Ovary (tissue), 9 donors: ENCODE data around the gene SNAI3. TPM values are rescaled to one million over a fixed set of nuclear protein-coding genes. Genes with fewer than 3 reads are reported as not detected.

ENCODE experiments used
- DNase-seq, 5 donors: peaks; one replicate each; pipeline ENCODE4 v3.0.0-alpha.2; 2019 to 2020
- H3K27ac ChIP-seq, 2 donors: fragments of 200-600 bp; one replicate each; pipeline versions ENCODE4 v1.5.1 to v1.8.0; 2019 to 2022
- H3K27me3 ChIP-seq: fragments of 200-600 bp; one replicate; pipeline ENCODE4 v1.8.0; 2022
- H3K36me3 ChIP-seq: fragments of 200-600 bp; sonication (generic); one replicate; pipeline ENCODE4 v1.5.1; 2019
- H3K4me1 ChIP-seq: one replicate; pipeline ENCODE4 v1.8.1; 2013; ENCODE audit warnings: mild to moderate bottlenecking, moderate library complexity; ENCODE audit not compliant: insufficient read depth
- H3K4me3 ChIP-seq: fragments of 200-600 bp; sonication (generic); one replicate; pipeline ENCODE4 v1.5.1; 2017
- H3K9me3 ChIP-seq, 2 donors: fragments of 200-600 bp in 1 of 2; sonication (generic) in 1 of 2; one replicate each; pipeline versions ENCODE4 v1.5.1 to v1.8.1; 2013 to 2019; ENCODE audit warnings: mild to moderate bottlenecking in 1 of 2, moderate library complexity in 1 of 2
- CTCF ChIP-seq, 3 donors: fragments of 450-650 bp in 2 of 3; fragments of 200-600 bp in 1 of 3; IDR thresholded peaks; one replicate each; pipeline versions ENCODE4 v1.5.1 to v1.8.0; 2016 to 2022; ENCODE audit warnings: antibody characterized with exemption in 3 of 3, mild to moderate bottlenecking in 1 of 3
- EP300 ChIP-seq: sonication (generic); formaldehyde crosslinking; IDR thresholded peaks from one replicate; pipeline ENCODE4 v1.6.1; 2017; ENCODE audit warnings: antibody characterized with exemption
- POLR2A ChIP-seq: fragments of 450-650 bp; IDR thresholded peaks from one replicate; pipeline ENCODE4 v1.6.1; 2017; ENCODE audit warnings: antibody characterized with exemption, mild to moderate bottlenecking, moderate library complexity
- whole genome bisulfite sequencing, 3 donors: extraction: QIAGEN DNeasy Blood & Tissue Kit in 1 of 3; methylation state at CpG; one replicate each; pipeline versions ENCODE4 v1.1.5 to v1.1.7; 2013 to 2017; 5-methylcytosine and 5-hydroxymethylcytosine counted together
- intact Hi-C, 4 donors: fragments of 100-400 bp; cut with DNase I; formaldehyde crosslinking; loops; one replicate each; pipeline versions ENCODE4 v1.11.0 to v1.15.1; 2022 to 2023
- polyA plus RNA-seq, 2 donors: library from polyadenylated mRNA; stranded (reverse); fragments of 200-250 nt in 1 of 2; fragments of 350-450 nt in 1 of 2; fragmentation: Illumina TruSeq in 1 of 2; extraction: RNeasy Lipid Tissue Mini Kit (QIAGEN cat#74804) in 1 of 2; gene quantifications; one replicate each; pipeline ENCODE4 v1.2.3, GENCODE V29; 2013 to 2014
- total RNA-seq, 7 donors: library from RNA; depleted of rRNA in 2 of 7; stranded (reverse); fragments of >200 nt in 2 of 7; fragmentation: NEBNext Ultra II Directional in 3 of 7; extraction: Animal tissue kit (Norgen Biotek cat#: 25700) in 3 of 7; gene quantifications; one replicate each; pipeline versions ENCODE4 v1.1.0 to v1.2.4, GENCODE V29; 2016 to 2023
- donor health status: DM: no; HTN: no; CAD: no; lungs with moderate emphysema.
- donor health status: DM: no; HTN: no; CAD: no.
- donor health status: Bipolar disorder and iron deficiency.
- donor health status: DM: yes; HTN: yes; CAD: no.
- donor health status: DM: no; HTN: no; CAD: no.
- donor health status: DM: yes; HTN: yes; CAD: no.

SNAI3 gene
- total and polyA plus RNA-seq, 9 donors = 0.12 to 1.0 (median 0.28) TPM; not detected in 4

GRCh38 chr16:88723507-88723887 is 37.2 kb upstream of the SNAI3 start:
- 81 to 92% (median 85%) methylated on average over 7 to 8 of the region's 8 CpGs for WGBS, 3 donors
- no peak for DNase-seq
- intact Hi-C loops = no loop called here
- TF ChIP-seq EP300 (no peak), POLR2A (no peak)
- no peaks in the 10 kb centered on the region for H3K4me1 ChIP-seq
- H3K27me3 ChIP-seq = no peaks in the 10 kb centered on the region
- no peak overlapping the region for H3K4me3 ChIP-seq
- no peaks in the 10 kb centered on the region for H3K36me3 ChIP-seq
- H3K27ac ChIP-seq = no peak overlapping the region
- H3K9me3 ChIP-seq = no peaks in the 10 kb centered on the region

- no peak for TF ChIP-seq EP300
- TF ChIP-seq POLR2A = no peak
- no peak for TF ChIP-seq CTCF (IDR thresholded peaks at IDR 0.05)
- Histone ChIP-seq H3K27ac (no peak overlapping the region), H3K36me3 (no peaks in the 10 kb centered on the region), H3K4me1 (no peaks in the 10 kb centered on the region), H3K27me3 (no peaks in the 10 kb centered on the region), H3K4me3 (no peak overlapping the region), H3K9me3 (no peaks in the 10 kb centered on the region)
- intact Hi-C loops = no loop called here
- DNase-seq = no peak
- WGBS, 3 donors = 90 to 91% (median 90%) methylated on average over 24 to 39 of the region's 39 CpGs
Observed at GRCh38 chr16:88722784-88723506, 36.6 kb upstream of the SNAI3 start.

- TF ChIP-seq EP300 = no peak
- no peak for TF ChIP-seq POLR2A
- no peak for TF ChIP-seq CTCF (IDR thresholded peaks at IDR 0.05)
- Histone ChIP-seq H3K4me3 (no peak overlapping the region), H3K36me3 (no peaks in the 10 kb centered on the region), H3K9me3 (no peaks in the 10 kb centered on the region), H3K27ac (no peak overlapping the region), H3K27me3 (no peaks in the 10 kb centered on the region), H3K4me1 (no peaks in the 10 kb centered on the region)
- no peak for DNase-seq
- WGBS, 3 donors = 92 to 94% (median 92%) methylated on average over 57 to 61 of the region's 61 CpGs
- intact Hi-C loops = no loop called here
Observed at GRCh38 chr16:88721815-88722755, 35.8 kb upstream of the SNAI3 start.

- TF ChIP-seq EP300 (no peak), POLR2A (no peak), CTCF (IDR thresholded peaks at IDR 0.05) (no peak)
- intact Hi-C loops = no loop called here
- Histone ChIP-seq H3K27me3 (no peaks in the 10 kb centered on the region), H3K4me3 (no peak overlapping the region), H3K27ac (no peak overlapping the region), H3K36me3 (no peaks in the 10 kb centered on the region), H3K9me3 (no peaks in the 10 kb centered on the region), H3K4me1 (no peaks in the 10 kb centered on the region)
- DNase-seq = no peak
- 94 to 96% (median 94%) methylated on average over 17 of the region's 17 CpGs for WGBS, 3 donors
Observed at GRCh38 chr16:88721236-88721635, 34.9 kb upstream of the SNAI3 start.
